Measurements from ENCODE around the gene TRIM61. TPM values are rescaled to one million over a fixed set of nuclear protein-coding genes. Genes with fewer than 3 reads are reported as not detected.

Gene TRIM61
- polyA plus RNA-seq, 2 of the 4 experiments (the other 2 are of a cell fraction): not detected

DNA sequence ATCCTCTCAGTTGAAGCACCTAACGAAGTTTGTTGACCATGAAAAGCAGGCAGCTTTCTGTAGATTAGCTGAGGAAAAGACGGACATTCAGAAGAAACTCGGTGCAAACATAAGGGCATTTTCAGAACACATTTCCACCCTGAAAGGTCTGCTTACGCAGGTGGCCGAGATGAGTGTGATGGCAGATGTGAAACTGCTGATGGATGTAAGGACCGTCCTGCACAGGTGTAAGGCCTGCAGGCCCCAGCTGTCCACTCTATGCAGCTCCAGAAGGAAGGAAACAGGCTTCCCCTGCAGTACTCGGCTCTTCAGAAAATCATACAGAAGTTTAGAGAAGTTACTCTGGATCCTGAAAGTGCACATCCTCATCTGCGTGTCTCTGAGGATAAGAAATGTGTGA, 33.5 kb upstream of the TRIM61 start:
- TF ChIP-seq TFCP2L1 (CRISPR knock-in tag; IDR thresholded peaks at IDR 0.05): no peak
- Histone ChIP-seq H3K4me1 (no peaks in the 10 kb centered on the region), H3K9me3 (no peaks in the 10 kb centered on the region), H3K4me2 (no peak overlapping the region), H3K27ac (no peak overlapping the region), H3K4me3 (no peak overlapping the region)
- CTCF ChIA-PET: no interaction called here
- WGBS (ENCODE audit: missing lambda C conversion rate): 41% methylated on average over 8 of the region's 8 CpGs
- ATAC-seq (no peak), FAIRE-seq (no peak), DNase-seq (ENCODE audit: low read depth in 1 of 2, low spot score in 1 of 2) (no peak)
- POLR2A ChIA-PET: no interaction called here

DNA sequence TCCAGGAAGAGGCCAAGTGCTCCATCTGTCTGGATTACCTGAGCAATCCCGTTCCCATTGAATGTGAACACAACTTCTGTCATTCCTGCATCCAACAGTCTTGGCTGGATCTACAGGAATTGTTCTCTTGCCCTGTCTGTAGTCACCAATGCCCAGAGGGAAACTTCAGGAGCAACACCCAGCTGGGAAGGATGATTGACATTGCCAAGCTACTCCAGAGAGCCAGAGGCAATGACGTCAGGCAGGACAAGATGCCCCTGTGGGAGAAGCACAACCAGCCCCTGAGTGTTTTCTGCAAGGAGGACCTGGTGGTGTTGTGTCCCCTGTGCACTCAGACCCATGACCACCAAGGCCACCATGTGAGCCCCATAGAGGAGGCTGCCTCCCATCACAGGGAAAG, 33.0 kb upstream of the TRIM61 start:
- no peak for ATAC-seq
- Histone ChIP-seq H3K27ac (no peak overlapping the region), H3K4me2 (no peak overlapping the region), H3K4me1 (no peaks in the 10 kb centered on the region), H3K9me3 (no peaks in the 10 kb centered on the region), H3K4me3 (no peak overlapping the region)
- ChIA-PET POLR2A (no interaction called here), CTCF (no interaction called here)
- WGBS (ENCODE audit: missing lambda C conversion rate): 0% methylated on average over 1 of the region's 2 CpGs
- no peak for TF ChIP-seq PHF8 (IDR thresholded peaks at IDR 0.05; ENCODE audit: borderline replicate concordance, low read depth)
- TF ChIP-seq TP53 (CRISPR knock-in tag; IDR thresholded peaks at IDR 0.05): no peak
- TF ChIP-seq, protein P1, sequence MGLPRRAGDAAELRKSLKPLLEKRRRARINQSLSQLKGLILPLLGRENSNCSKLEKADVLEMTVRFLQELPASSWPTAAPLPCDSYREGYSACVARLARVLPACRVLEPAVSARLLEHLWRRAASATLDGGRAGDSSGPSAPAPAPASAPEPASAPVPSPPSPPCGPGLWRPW (IDR thresholded peaks at IDR 0.05): no peak
- no peak for TF ChIP-seq ZC3H11A (IDR thresholded peaks at IDR 0.05)
- no peak for TF ChIP-seq TFCP2L1 (CRISPR knock-in tag; IDR thresholded peaks at IDR 0.05)
- no peak for TF ChIP-seq SMC3 (IDR thresholded peaks at IDR 0.05)
- no peak for TF ChIP-seq EP300 (IDR thresholded peaks at IDR 0.05)
- no peak for TF ChIP-seq HOXB5 (CRISPR knock-in tag; IDR thresholded peaks at IDR 0.05)
- TF ChIP-seq NR3C1 (IDR thresholded peaks at IDR 0.05): no peak
- no peak for TF ChIP-seq JUNB (IDR thresholded peaks at IDR 0.05)
- TF ChIP-seq HEYL (CRISPR knock-in tag; IDR thresholded peaks at IDR 0.05): no peak
- no peak for TF ChIP-seq BHLHE40 (IDR thresholded peaks at IDR 0.05; ENCODE audit: low read depth, low read length)
- no peak for TF ChIP-seq FOSL2 (IDR thresholded peaks at IDR 0.05)
- TF ChIP-seq FOSL2 (CRISPR knock-in tag; IDR thresholded peaks at IDR 0.05): no peak
- no peak for TF ChIP-seq CEBPB (IDR thresholded peaks at IDR 0.05)
- TF ChIP-seq MYC (IDR thresholded peaks at IDR 0.05; ENCODE audit: borderline replicate concordance, low read length): no peak
- TF ChIP-seq, protein P2, sequence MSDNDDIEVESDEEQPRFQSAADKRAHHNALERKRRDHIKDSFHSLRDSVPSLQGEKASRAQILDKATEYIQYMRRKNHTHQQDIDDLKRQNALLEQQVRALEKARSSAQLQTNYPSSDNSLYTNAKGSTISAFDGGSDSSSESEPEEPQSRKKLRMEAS (IDR thresholded peaks at IDR 0.05): no peak
- TF ChIP-seq, protein P3, sequence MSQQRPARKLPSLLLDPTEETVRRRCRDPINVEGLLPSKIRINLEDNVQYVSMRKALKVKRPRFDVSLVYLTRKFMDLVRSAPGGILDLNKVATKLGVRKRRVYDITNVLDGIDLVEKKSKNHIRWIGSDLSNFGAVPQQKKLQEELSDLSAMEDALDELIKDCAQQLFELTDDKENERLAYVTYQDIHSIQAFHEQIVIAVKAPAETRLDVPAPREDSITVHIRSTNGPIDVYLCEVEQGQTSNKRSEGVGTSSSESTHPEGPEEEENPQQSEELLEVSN (IDR thresholded peaks at IDR 0.05; ENCODE audit: borderline replicate concordance, low read depth): no peak
- TF ChIP-seq MAZ (IDR thresholded peaks at IDR 0.05; ENCODE audit: borderline replicate concordance, low read depth, low read length): no peak
- no peak for TF ChIP-seq NPAS2 (CRISPR knock-in tag; IDR thresholded peaks at IDR 0.05; ENCODE audit: borderline replicate concordance)
- TF ChIP-seq KDM1A (IDR thresholded peaks at IDR 0.05; ENCODE audit: low read depth): no peak
- no peak for FAIRE-seq
- DNase-seq (ENCODE audit: low read depth in 1 of 2, low spot score in 1 of 2): no peak

DNA sequence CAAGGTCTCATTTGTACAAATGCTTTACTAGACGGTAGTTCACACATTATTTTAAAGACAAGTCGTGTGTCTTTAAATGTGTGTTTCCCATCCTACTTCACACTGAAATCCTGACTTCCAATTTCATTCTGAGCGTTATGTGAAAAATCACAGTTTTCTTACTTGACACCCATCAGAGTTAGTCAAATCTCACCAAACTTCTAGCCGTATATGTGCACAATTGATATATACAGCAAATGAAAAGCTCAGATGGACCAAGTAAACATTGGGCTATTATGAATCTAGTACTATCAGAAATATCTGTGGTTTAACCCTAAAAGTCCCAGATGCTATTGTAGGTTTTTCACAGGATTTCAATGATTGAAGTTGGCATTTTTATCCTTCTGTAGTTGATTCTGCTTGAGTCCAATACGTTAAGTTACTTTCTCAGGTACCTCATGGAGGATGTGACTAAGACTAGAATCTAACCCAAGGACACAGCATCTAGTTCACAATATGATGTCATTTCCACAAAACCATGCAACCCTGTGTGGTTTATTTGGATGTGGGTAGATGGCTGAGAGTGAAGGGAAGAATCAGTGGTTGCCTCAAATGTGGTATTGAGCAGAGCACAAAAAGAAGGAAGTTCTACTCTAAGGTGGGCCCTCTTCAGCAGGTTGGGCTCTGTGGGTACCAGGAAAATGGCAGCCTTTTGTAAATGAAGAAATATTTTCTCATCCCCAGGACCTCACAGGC, 32.2 kb upstream of the TRIM61 start:
- Histone ChIP-seq H3K4me1 (no peaks in the 10 kb centered on the region), H3K27ac (no peak overlapping the region), H3K9me3 (no peaks in the 10 kb centered on the region), H3K4me2 (no peak overlapping the region), H3K4me3 (no peak overlapping the region)
- POLR2A ChIA-PET: no interaction called here
- no peak for FAIRE-seq
- DNase-seq (ENCODE audit: low read depth in 1 of 2, low spot score in 1 of 2): no peak
- 52% methylated on average over 5 of the region's 5 CpGs for WGBS (ENCODE audit: missing lambda C conversion rate)
- CTCF ChIA-PET: no interaction called here
- ATAC-seq: no peak
- TF ChIP-seq HEYL (CRISPR knock-in tag; IDR thresholded peaks at IDR 0.05): no peak
- TF ChIP-seq CBX8 (IDR thresholded peaks at IDR 0.05): no peak
- no peak for TF ChIP-seq EHF (CRISPR knock-in tag; IDR thresholded peaks at IDR 0.05)
- TF ChIP-seq EP300 (IDR thresholded peaks at IDR 0.05): no peak
- TF ChIP-seq RARB (CRISPR knock-in tag; IDR thresholded peaks at IDR 0.05): no peak

All from A549 (cell line).